ENCODE data around the gene GPRC5B. TPM values are rescaled to one million over a fixed set of nuclear protein-coding genes. Genes with fewer than 3 reads are reported as not detected.

GPRC5B gene
- total RNA-seq, 1 donor = 0.21 TPM

- Histone ChIP-seq H3K27me3 (ENCODE audit: insufficient read depth, low read length) (peaks cover 33% of the 10 kb centered on the region), H3K4me1 (ENCODE audit: insufficient read depth, low read length) (peaks cover 23% of the 10 kb centered on the region), H3K4me3 (ENCODE audit: low read length) (no peak overlapping the region), H3K9me3 (ENCODE audit: low read depth, low read length) (no peaks in the 10 kb centered on the region)
Observed at GRCh38 chr16:19883966-19884485, 622 bp downstream of the GPRC5B start.

- Histone ChIP-seq H3K4me3 (ENCODE audit: low read length) (no peak overlapping the region), H3K9me3 (ENCODE audit: low read depth, low read length) (no peaks in the 10 kb centered on the region), H3K27me3 (ENCODE audit: insufficient read depth, low read length) (peaks cover 33% of the 10 kb centered on the region)
Observed at GRCh38 chr16:19883296-19883965, 1.2 kb downstream of the GPRC5B start.

GRCh38 chr16:19882646-19883045, 2.0 kb downstream of the GPRC5B start:
- Histone ChIP-seq H3K4me3 (ENCODE audit: low read length) (no peak overlapping the region), H3K9me3 (ENCODE audit: low read depth, low read length) (no peaks in the 10 kb centered on the region), H3K4me1 (ENCODE audit: insufficient read depth, low read length) (peaks cover 23% of the 10 kb centered on the region), H3K27me3 (ENCODE audit: insufficient read depth, low read length) (peaks cover 33% of the 10 kb centered on the region)

More at GRCh38 chr16:19883296-19883965, 1.2 kb downstream of the GPRC5B start:
- H3K4me1 ChIP-seq (ENCODE audit: insufficient read depth, low read length) = peaks cover 23% of the 10 kb centered on the region

- Histone ChIP-seq H3K4me3 (ENCODE audit: low read length) (no peak overlapping the region), H3K4me1 (ENCODE audit: insufficient read depth, low read length) (peaks cover 23% of the 10 kb centered on the region), H3K27me3 (ENCODE audit: insufficient read depth, low read length) (peaks cover 33% of the 10 kb centered on the region), H3K9me3 (ENCODE audit: low read depth, low read length) (no peaks in the 10 kb centered on the region)
Observed at GRCh38 chr16:19882186-19882585, 2.5 kb downstream of the GPRC5B start.

- Histone ChIP-seq H3K27me3 (ENCODE audit: insufficient read depth, low read length) (peaks cover 33% of the 10 kb centered on the region), H3K9me3 (ENCODE audit: low read depth, low read length) (no peaks in the 10 kb centered on the region), H3K4me1 (ENCODE audit: insufficient read depth, low read length) (peaks cover 23% of the 10 kb centered on the region), H3K4me3 (ENCODE audit: low read length) (no peak overlapping the region)
Observed at GRCh38 chr16:19881783-19882182, 2.9 kb downstream of the GPRC5B start.

GRCh38 chr16:19881028-19881427, 3.6 kb downstream of the GPRC5B start:
- Histone ChIP-seq H3K27me3 (ENCODE audit: insufficient read depth, low read length) (peaks cover 31% of the 10 kb centered on the region), H3K4me1 (ENCODE audit: insufficient read depth, low read length) (peaks cover 17% of the 10 kb centered on the region), H3K9me3 (ENCODE audit: low read depth, low read length) (no peaks in the 10 kb centered on the region), H3K4me3 (ENCODE audit: low read length) (no peak overlapping the region)

- peaks cover 5% of the 10 kb centered on the region for H3K4me1 ChIP-seq (ENCODE audit: insufficient read depth, low read length)
- no peaks in the 10 kb centered on the region for H3K9me3 ChIP-seq (ENCODE audit: low read depth, low read length)
- peaks cover 21% of the 10 kb centered on the region for H3K27me3 ChIP-seq (ENCODE audit: insufficient read depth, low read length)
- H3K4me3 ChIP-seq (ENCODE audit: low read length) = no peak overlapping the region
Observed at GRCh38 chr16:19879241-19879792, 5.3 kb downstream of the GPRC5B start.

- Histone ChIP-seq H3K27me3 (ENCODE audit: insufficient read depth, low read length) (peaks cover 20% of the 10 kb centered on the region), H3K4me3 (ENCODE audit: low read length) (no peak overlapping the region), H3K9me3 (ENCODE audit: low read depth, low read length) (no peaks in the 10 kb centered on the region), H3K4me1 (ENCODE audit: insufficient read depth, low read length) (peaks cover 5% of the 10 kb centered on the region)
Observed at GRCh38 chr16:19878757-19879156, 5.9 kb downstream of the GPRC5B start.

GRCh38 chr16:19876501-19877059, 8.1 kb downstream of the GPRC5B start:
- Histone ChIP-seq H3K4me1 (ENCODE audit: insufficient read depth, low read length) (no peaks in the 10 kb centered on the region), H3K27me3 (ENCODE audit: insufficient read depth, low read length) (no peaks in the 10 kb centered on the region), H3K4me3 (ENCODE audit: low read length) (no peak overlapping the region), H3K9me3 (ENCODE audit: low read depth, low read length) (no peaks in the 10 kb centered on the region)

GRCh38 chr16:19875900-19876299, 8.7 kb downstream of the GPRC5B start:
- Histone ChIP-seq H3K27me3 (ENCODE audit: insufficient read depth, low read length) (no peaks in the 10 kb centered on the region), H3K4me1 (ENCODE audit: insufficient read depth, low read length) (no peaks in the 10 kb centered on the region), H3K4me3 (ENCODE audit: low read length) (no peak overlapping the region), H3K9me3 (ENCODE audit: low read depth, low read length) (no peaks in the 10 kb centered on the region)

GRCh38 chr16:19874851-19875546, 9.6 kb downstream of the GPRC5B start:
- Histone ChIP-seq H3K4me1 (ENCODE audit: insufficient read depth, low read length) (no peaks in the 10 kb centered on the region), H3K4me3 (ENCODE audit: low read length) (no peak overlapping the region)

GRCh38 chr16:19874026-19874425, 10.6 kb downstream of the GPRC5B start:
- no peak overlapping the region for H3K4me3 ChIP-seq (ENCODE audit: low read length)
- H3K9me3 ChIP-seq (ENCODE audit: low read depth, low read length) = no peaks in the 10 kb centered on the region
- H3K4me1 ChIP-seq (ENCODE audit: insufficient read depth, low read length) = no peaks in the 10 kb centered on the region
- no peaks in the 10 kb centered on the region for H3K27me3 ChIP-seq (ENCODE audit: insufficient read depth, low read length)

More at GRCh38 chr16:19874851-19875546, 9.6 kb downstream of the GPRC5B start:
- H3K27me3 ChIP-seq (ENCODE audit: insufficient read depth, low read length) = no peaks in the 10 kb centered on the region
- H3K9me3 ChIP-seq (ENCODE audit: low read depth, low read length) = no peaks in the 10 kb centered on the region

GRCh38 chr16:19872935-19873334, 11.7 kb downstream of the GPRC5B start:
- no peaks in the 10 kb centered on the region for H3K27me3 ChIP-seq (ENCODE audit: insufficient read depth, low read length)
- H3K9me3 ChIP-seq (ENCODE audit: low read depth, low read length) = no peaks in the 10 kb centered on the region
- no peaks in the 10 kb centered on the region for H3K4me1 ChIP-seq (ENCODE audit: insufficient read depth, low read length)
- H3K4me3 ChIP-seq (ENCODE audit: low read length) = no peak overlapping the region

- Histone ChIP-seq H3K4me1 (ENCODE audit: insufficient read depth, low read length) (no peaks in the 10 kb centered on the region), H3K9me3 (ENCODE audit: low read depth, low read length) (no peaks in the 10 kb centered on the region), H3K4me3 (ENCODE audit: low read length) (no peak overlapping the region), H3K27me3 (ENCODE audit: insufficient read depth, low read length) (no peaks in the 10 kb centered on the region)
Observed at GRCh38 chr16:19872179-19872863, 12.3 kb downstream of the GPRC5B start.

GRCh38 chr16:19871721-19872120, 12.9 kb downstream of the GPRC5B start:
- Histone ChIP-seq H3K4me3 (ENCODE audit: low read length) (no peak overlapping the region), H3K4me1 (ENCODE audit: insufficient read depth, low read length) (no peaks in the 10 kb centered on the region), H3K9me3 (ENCODE audit: low read depth, low read length) (no peaks in the 10 kb centered on the region), H3K27me3 (ENCODE audit: insufficient read depth, low read length) (no peaks in the 10 kb centered on the region)
